GM12878 (cell line): ENCODE data around the gene CWF19L2. TPM values are rescaled to one million over a fixed set of nuclear protein-coding genes. Genes with fewer than 3 reads are reported as not detected.

Source experiments
- ATAC-seq: fragments of 200-7000 bp; cut with Tn5 transposase; 3 replicates; pipeline ENCODE4 v1.9.1; 2020; ENCODE audit warnings: mild to moderate bottlenecking, moderate library complexity
- BruUV-seq: library from RNA; stranded (reverse); fragments of 400-500 nt; replicated peaks from 2 replicates; lab custom pipeline; 2021; lab: Mats Ljungman, UMichigan
- CTCF ChIA-PET: fragments of 300-600 bp; sonication (Branson Sonifier 250); formaldehyde crosslinking; extraction: SDS; loops from one replicate; lab custom pipeline; 2021; ENCODE audit warnings: inconsistent platforms; lab: Yijun Ruan, JAX
- POLR2A ChIA-PET: fragments of 350-600 bp; formaldehyde crosslinking; extraction: SDS; loops from one replicate; lab custom pipeline; 2021; ENCODE audit warnings: inconsistent platforms; lab: Charles Lee
- RAD21 ChIA-PET: fragments of 300-600 bp; sonication (Branson Sonifier 250); formaldehyde crosslinking; loops from one replicate; lab custom pipeline; 2023; ENCODE audit warnings: antibody characterized with exemption; ENCODE audit not compliant: unreplicated experiment; lab: Charles Lee
- SMC1A ChIA-PET: fragments of 300-600 bp; sonication (Branson Sonifier 250); formaldehyde crosslinking; loops from one replicate; lab custom pipeline; 2023; ENCODE audit not compliant: unreplicated experiment, uncharacterized antibody; lab: Charles Lee
- DNase-seq: peaks from one replicate; pipeline ENCODE4 v3.0.0-alpha.2; 2011; ENCODE audit warnings: low read depth, low spot score
- FAIRE-seq: peaks from 3 replicates; lab custom pipeline; 2011; peaks lifted over from hg19 to GRCh38; lab: Jason Lieb, UNC
- H2AFZ ChIP-seq: 2 replicates; pipeline ENCODE4 v1.6.0; 2011; ENCODE audit warnings: low read depth, low read length, control low read depth; ENCODE audit not compliant: control insufficient read depth
- H3K27ac ChIP-seq: 2 replicates; pipeline ENCODE4 v1.5.1; 2011; ENCODE audit warnings: control low read depth; ENCODE audit not compliant: control insufficient read depth, insufficient read depth
- H3K27me3 ChIP-seq, 2 experiments: replicated peaks in 1 of 2; 2 replicates each; pipeline versions ENCODE4 v1.6.0 to v1.6.1; 2011; ENCODE audit warnings: low read length in 1 of 2; ENCODE audit not compliant: control insufficient read depth in 2 of 2, insufficient read depth in 2 of 2
- H3K36me3 ChIP-seq, 2 experiments: 2 replicates each; pipeline ENCODE4 v1.5.1; 2011; ENCODE audit warnings: low read length in 1 of 2; ENCODE audit not compliant: control insufficient read depth in 2 of 2, insufficient read depth in 2 of 2
- H3K4me1 ChIP-seq: 2 replicates; pipeline ENCODE4 v1.6.1; 2011; ENCODE audit warnings: mild to moderate bottlenecking, low read length, moderate library complexity, mixed read lengths; ENCODE audit not compliant: control insufficient read depth, insufficient read depth
- H3K4me2 ChIP-seq: 2 replicates; pipeline ENCODE4 v1.6.0; 2011; ENCODE audit warnings: control low read depth; ENCODE audit not compliant: control insufficient read depth, insufficient read depth
- H3K4me3 ChIP-seq: fragments of 200-600 bp; sonication (generic); 2 replicates; pipeline ENCODE4 v1.5.1; 2016
- H3K79me2 ChIP-seq: 2 replicates; pipeline ENCODE4 v1.6.0; 2011; ENCODE audit warnings: low read length; ENCODE audit not compliant: control insufficient read depth, insufficient read depth
- H3K9ac ChIP-seq: 2 replicates; pipeline ENCODE4 v1.8.0; 2011; ENCODE audit warnings: low read length, control low read depth, mixed read lengths; ENCODE audit not compliant: control insufficient read depth, insufficient read depth
- H3K9me3 ChIP-seq: replicated peaks from 3 replicates; pipeline ENCODE4 v1.5.1; 2011; ENCODE audit warnings: mild to moderate bottlenecking, low read length; ENCODE audit not compliant: control insufficient read depth, insufficient read depth
- H4K20me1 ChIP-seq: 2 replicates; pipeline ENCODE4 v1.6.0; 2011; ENCODE audit not compliant: control insufficient read depth, insufficient read depth
- ASH2L ChIP-seq: fragments of 300-600, 200-600 bp; sonication (generic); IDR thresholded peaks from 2 replicates; pipeline ENCODE4 v1.6.1; 2017; ENCODE audit warnings: low read depth, mild to moderate bottlenecking, borderline replicate concordance
- BMI1 ChIP-seq: fragments of 450-650 bp; IDR thresholded peaks from 2 replicates; pipeline ENCODE4 v1.6.1; 2016; ENCODE audit warnings: mild to moderate bottlenecking, moderate library complexity, borderline replicate concordance
- CBFB ChIP-seq: IDR thresholded peaks from 2 replicates; pipeline ENCODE4 v1.6.1; 2016; ENCODE audit warnings: antibody characterized with exemption, low read depth
- CBX5 ChIP-seq: sonication (generic); IDR thresholded peaks from 2 replicates; pipeline ENCODE4 v1.6.1; 2016; ENCODE audit warnings: low read depth, moderate library complexity, mild to moderate bottlenecking, inconsistent platforms
- CHD1 ChIP-seq: IDR thresholded peaks from 2 replicates; pipeline ENCODE4 v1.6.1; 2012; ENCODE audit warnings: low read depth, low read length, improper control_type of control experiment
- CHD4 ChIP-seq: fragments of 200-600 bp; sonication (generic); IDR thresholded peaks from 2 replicates; pipeline ENCODE4 v1.6.1; 2016; ENCODE audit warnings: mild to moderate bottlenecking
- ESRRA ChIP-seq: IDR thresholded peaks from 2 replicates; pipeline ENCODE4 v1.6.1; 2012; ENCODE audit warnings: mild to moderate bottlenecking, low read length, improper control_type of control experiment
- HDAC2 ChIP-seq: fragments of 200-600 bp; sonication (generic); IDR thresholded peaks from 2 replicates; pipeline ENCODE4 v1.6.1; 2017
- JUNB ChIP-seq: IDR thresholded peaks from 2 replicates; pipeline ENCODE4 v1.6.1; 2016; ENCODE audit warnings: antibody characterized with exemption, mild to moderate bottlenecking
- MEF2B ChIP-seq: fragments of 450-650 bp; IDR thresholded peaks from 2 replicates; pipeline ENCODE4 v1.6.1; 2018; ENCODE audit warnings: mild to moderate bottlenecking, moderate library complexity; ENCODE audit not compliant: partially characterized antibody, poor library complexity, severe bottlenecking
- MTA2 ChIP-seq: fragments of 450-650 bp; IDR thresholded peaks from 2 replicates; pipeline ENCODE4 v1.6.1; 2016; ENCODE audit warnings: low read depth, mild to moderate bottlenecking, moderate library complexity
- RAD51 ChIP-seq: fragments of 450-650 bp; IDR thresholded peaks from 2 replicates; pipeline ENCODE4 v1.6.1; 2016; ENCODE audit warnings: moderate library complexity, mild to moderate bottlenecking, inconsistent platforms
- RBBP5 ChIP-seq: fragments of 200-600 bp; sonication (generic); conservative IDR thresholded peaks from 2 replicates; pipeline ENCODE4 v1.6.1; 2016
- RCOR1 ChIP-seq: conservative IDR thresholded peaks from 2 replicates; pipeline ENCODE4 v1.6.1; 2012; ENCODE audit warnings: low read depth, low read length, improper control_type of control experiment
- SRF ChIP-seq, 2 experiments: IDR thresholded peaks; 2 replicates each; pipeline ENCODE4 v1.6.1; 2011; ENCODE audit warnings: low read depth in 2 of 2, low read length in 2 of 2, mild to moderate bottlenecking in 1 of 2, moderate library complexity in 1 of 2
- ZNF274 ChIP-seq: IDR thresholded peaks from one replicate; pipeline ENCODE4 v1.8.0; 2011; ENCODE audit not compliant: insufficient read length, insufficient read depth
- WGBS: methylation state at CpG from one replicate; pipeline ENCODE4 v1.1.6; 2016; ENCODE audit warnings: low lambda C conversion rate; ENCODE audit not compliant: insufficient replicate concordance, insufficient coverage; ENCODE audit errors: missing lambda C conversion rate; 5-methylcytosine and 5-hydroxymethylcytosine counted together
- in situ Hi-C: fragments of 300-500 bp; cut with MboI; formaldehyde crosslinking; loops from 9 replicates; pipeline ENCODE4 v1.14.3; 2018; ENCODE audit warnings: mixed read lengths
- intact Hi-C: fragments of 100-400 bp; cut with micrococcal nuclease; formaldehyde crosslinking; loops from one replicate; pipeline ENCODE4 v1.14.2; 2022; ENCODE audit not compliant: unreplicated experiment
- polyA plus RNA-seq, 11 experiments: library from polyadenylated mRNA; depleted of rRNA in 4 of 11; unstranded in 6 of 11; stranded (reverse) in 5 of 11; fragments of >200 nt; fragmentation: Nextera tagmentation in 4 of 11; fragmentation: Illumina TruSeq in 1 of 11; extraction: Ambion mirVana in 4 of 11; extraction: Trizol in 1 of 11; gene quantifications; 1 replicate in 1 of 11; 2 replicates in 10 of 11; pipeline versions ENCODE4 v1.2.1 to v1.2.3, GENCODE V29; 2011 to 2016; ENCODE audit warnings: inconsistent platforms in 2 of 11, missing spikeins in 2 of 11, low read depth in 1 of 11
- total RNA-seq, 4 experiments: library from RNA; depleted of rRNA in 3 of 4; stranded (reverse); fragments of >200 nt in 3 of 4; fragmentation: Illumina TruSeq in 1 of 4; extraction: Trizol in 1 of 4; gene quantifications; 2 replicates each; pipeline versions ENCODE4 v1.2.1 to v1.2.3, GENCODE V29; 2013 to 2021
- TF ChIP-seq, protein P1 (sequence below): IDR thresholded peaks from 2 replicates; pipeline ENCODE4 v1.6.1; 2011; ENCODE audit warnings: low read depth, low read length, improper control_type of control experiment, borderline replicate concordance
- TF ChIP-seq, protein P2 (sequence below): fragments of 450-650 bp; IDR thresholded peaks from 2 replicates; pipeline ENCODE4 v1.6.1; 2017; ENCODE audit warnings: antibody characterized with exemption, mild to moderate bottlenecking, moderate library complexity
- TF ChIP-seq, protein P3 (sequence below): IDR thresholded peaks from 2 replicates; pipeline ENCODE4 v1.6.1; 2012; ENCODE audit warnings: low read depth, low read length, improper control_type of control experiment
- TF ChIP-seq, protein P4 (sequence below): IDR thresholded peaks from 2 replicates; pipeline ENCODE4 v1.6.1; 2011; ENCODE audit warnings: borderline replicate concordance, low read depth, mild to moderate bottlenecking, moderate library complexity, low read length; ENCODE audit not compliant: insufficient read depth, poor library complexity, severe bottlenecking

Gene CWF19L2
- total and polyA plus RNA-seq, 10 of the 15 experiments (the other 5 are each of a cell fraction or from before 2014, with no cell fraction given), result 4.5 to 18.8 (median 7.2) TPM

DNA sequence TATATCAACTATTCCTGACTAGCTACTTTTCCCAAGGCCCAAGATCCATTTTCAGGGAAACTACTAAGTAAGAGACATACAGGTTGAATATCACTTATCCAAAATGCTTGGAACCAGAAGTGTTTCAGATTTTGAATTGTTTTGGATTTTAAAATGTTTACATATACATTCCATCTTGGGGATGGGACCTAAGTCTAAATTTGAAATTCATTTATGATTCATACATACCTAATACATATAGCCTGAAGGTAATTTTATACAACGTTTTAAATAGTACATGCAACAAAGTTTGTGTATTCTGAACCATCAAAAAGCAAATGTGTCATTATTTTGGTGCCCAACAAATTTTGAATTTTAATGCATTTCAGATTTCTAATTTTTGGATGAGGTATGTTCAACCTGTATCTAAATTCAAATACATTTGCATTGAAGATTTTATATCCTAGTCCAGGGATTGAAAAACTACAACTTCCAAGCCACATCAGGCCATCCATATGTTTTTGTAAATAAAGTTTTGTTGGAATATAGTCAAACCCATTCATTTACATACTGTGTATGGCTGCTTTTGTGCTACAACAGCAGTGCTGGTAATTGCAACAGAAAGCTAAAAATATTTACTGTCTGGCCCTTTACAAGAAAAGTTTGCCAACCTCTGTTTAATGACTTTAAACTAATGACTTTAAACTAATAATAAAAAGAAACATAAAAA, 73.3 kb downstream of the CWF19L2 start:
- POLR2A ChIA-PET, result no interaction called here
- in situ Hi-C loops (no loop called here), intact Hi-C loops (no loop called here)
- no peaks in the 10 kb centered on the region for H3K4me1 ChIP-seq
- H3K9me3 ChIP-seq, result no peaks in the 10 kb centered on the region
- H3K27ac ChIP-seq, result no peak overlapping the region
- H3K79me2 ChIP-seq, result no peaks in the 10 kb centered on the region
- H3K36me3 ChIP-seq, result no peaks in the 10 kb centered on the region; a peak in 1 of 4 replicates
- H3K27me3 ChIP-seq, result no peaks in the 10 kb centered on the region
- H2AFZ ChIP-seq, result no peak overlapping the region
- TF ChIP-seq HDAC2 (no peak), CHD1 (no peak), CBX5 (no peak), ESRRA (no peak), SRF (IDR thresholded peaks at IDR 0.05; ENCODE audit: low read depth in 2 of 2, low read length in 2 of 2) (no peak), ASH2L (no peak), CHD4 (no peak), CBFB (no peak), MTA2 (no peak), ZNF274 (no peak), RAD51 (no peak), RCOR1 (no peak), MEF2B (no peak), RBBP5 (no peak), JUNB (no peak), BMI1 (no peak)
- TF ChIP-seq, protein P1, sequence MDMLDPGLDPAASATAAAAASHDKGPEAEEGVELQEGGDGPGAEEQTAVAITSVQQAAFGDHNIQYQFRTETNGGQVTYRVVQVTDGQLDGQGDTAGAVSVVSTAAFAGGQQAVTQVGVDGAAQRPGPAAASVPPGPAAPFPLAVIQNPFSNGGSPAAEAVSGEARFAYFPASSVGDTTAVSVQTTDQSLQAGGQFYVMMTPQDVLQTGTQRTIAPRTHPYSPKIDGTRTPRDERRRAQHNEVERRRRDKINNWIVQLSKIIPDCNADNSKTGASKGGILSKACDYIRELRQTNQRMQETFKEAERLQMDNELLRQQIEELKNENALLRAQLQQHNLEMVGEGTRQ, result no peak
- TF ChIP-seq, protein P2, sequence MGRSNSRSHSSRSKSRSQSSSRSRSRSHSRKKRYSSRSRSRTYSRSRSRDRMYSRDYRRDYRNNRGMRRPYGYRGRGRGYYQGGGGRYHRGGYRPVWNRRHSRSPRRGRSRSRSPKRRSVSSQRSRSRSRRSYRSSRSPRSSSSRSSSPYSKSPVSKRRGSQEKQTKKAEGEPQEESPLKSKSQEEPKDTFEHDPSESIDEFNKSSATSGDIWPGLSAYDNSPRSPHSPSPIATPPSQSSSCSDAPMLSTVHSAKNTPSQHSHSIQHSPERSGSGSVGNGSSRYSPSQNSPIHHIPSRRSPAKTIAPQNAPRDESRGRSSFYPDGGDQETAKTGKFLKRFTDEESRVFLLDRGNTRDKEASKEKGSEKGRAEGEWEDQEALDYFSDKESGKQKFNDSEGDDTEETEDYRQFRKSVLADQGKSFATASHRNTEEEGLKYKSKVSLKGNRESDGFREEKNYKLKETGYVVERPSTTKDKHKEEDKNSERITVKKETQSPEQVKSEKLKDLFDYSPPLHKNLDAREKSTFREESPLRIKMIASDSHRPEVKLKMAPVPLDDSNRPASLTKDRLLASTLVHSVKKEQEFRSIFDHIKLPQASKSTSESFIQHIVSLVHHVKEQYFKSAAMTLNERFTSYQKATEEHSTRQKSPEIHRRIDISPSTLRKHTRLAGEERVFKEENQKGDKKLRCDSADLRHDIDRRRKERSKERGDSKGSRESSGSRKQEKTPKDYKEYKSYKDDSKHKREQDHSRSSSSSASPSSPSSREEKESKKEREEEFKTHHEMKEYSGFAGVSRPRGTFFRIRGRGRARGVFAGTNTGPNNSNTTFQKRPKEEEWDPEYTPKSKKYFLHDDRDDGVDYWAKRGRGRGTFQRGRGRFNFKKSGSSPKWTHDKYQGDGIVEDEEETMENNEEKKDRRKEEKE, result no peak
- TF ChIP-seq, protein P3, sequence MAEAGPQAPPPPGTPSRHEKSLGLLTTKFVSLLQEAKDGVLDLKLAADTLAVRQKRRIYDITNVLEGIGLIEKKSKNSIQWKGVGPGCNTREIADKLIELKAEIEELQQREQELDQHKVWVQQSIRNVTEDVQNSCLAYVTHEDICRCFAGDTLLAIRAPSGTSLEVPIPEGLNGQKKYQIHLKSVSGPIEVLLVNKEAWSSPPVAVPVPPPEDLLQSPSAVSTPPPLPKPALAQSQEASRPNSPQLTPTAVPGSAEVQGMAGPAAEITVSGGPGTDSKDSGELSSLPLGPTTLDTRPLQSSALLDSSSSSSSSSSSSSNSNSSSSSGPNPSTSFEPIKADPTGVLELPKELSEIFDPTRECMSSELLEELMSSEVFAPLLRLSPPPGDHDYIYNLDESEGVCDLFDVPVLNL, result no peak
- TF ChIP-seq, protein P4, sequence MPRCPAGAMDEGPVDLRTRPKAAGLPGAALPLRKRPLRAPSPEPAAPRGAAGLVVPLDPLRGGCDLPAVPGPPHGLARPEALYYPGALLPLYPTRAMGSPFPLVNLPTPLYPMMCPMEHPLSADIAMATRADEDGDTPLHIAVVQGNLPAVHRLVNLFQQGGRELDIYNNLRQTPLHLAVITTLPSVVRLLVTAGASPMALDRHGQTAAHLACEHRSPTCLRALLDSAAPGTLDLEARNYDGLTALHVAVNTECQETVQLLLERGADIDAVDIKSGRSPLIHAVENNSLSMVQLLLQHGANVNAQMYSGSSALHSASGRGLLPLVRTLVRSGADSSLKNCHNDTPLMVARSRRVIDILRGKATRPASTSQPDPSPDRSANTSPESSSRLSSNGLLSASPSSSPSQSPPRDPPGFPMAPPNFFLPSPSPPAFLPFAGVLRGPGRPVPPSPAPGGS, result no peak
- TF ChIP-seq, all 136 proteins: peak for 0
- Histone ChIP-seq H3K9ac (no peak overlapping the region), H4K20me1 (no peaks in the 10 kb centered on the region), H3K4me3 (no peak overlapping the region), H3K4me2 (no peak overlapping the region)
- ChIA-PET RAD21 (no interaction called here), CTCF (no interaction called here), SMC1A (interaction anchor here (1.2 kb wide), 1 partner anchor 50 kb away, joined by 3 read pairs; no protein-coding TSS in a partner anchor)
- DNase-seq (no peak), ATAC-seq (no peak), FAIRE-seq (no peak)
- no TSS peak for BruUV-seq
- 100% methylated on average over 1 of the region's 1 CpG for WGBS
